Osteocyte (in vitro differentiated cells): ENCODE data around the gene FANK1. TPM values are rescaled to one million over a fixed set of nuclear protein-coding genes. Genes with fewer than 3 reads are reported as not detected.

ENCODE experiments used
- DNase-seq: peaks from one replicate; pipeline ENCODE4 v3.0.0; 2021; ENCODE audit warnings: mixed read lengths; ENCODE audit not compliant: unreplicated experiment; ENCODE audit errors: extremely low spot score
- H3K27ac Mint-ChIP-seq: one replicate; pipeline ENCODE4 v1.8.0; 2021; ENCODE audit warnings: mild to moderate bottlenecking, mixed read lengths; ENCODE audit not compliant: unreplicated experiment
- H3K27me3 Mint-ChIP-seq: one replicate; pipeline ENCODE4 v1.8.0; 2021; ENCODE audit warnings: mixed read lengths; ENCODE audit not compliant: unreplicated experiment
- H3K36me3 Mint-ChIP-seq: one replicate; pipeline ENCODE4 v1.8.0; 2021; ENCODE audit warnings: mixed read lengths; ENCODE audit not compliant: unreplicated experiment
- H3K4me1 Mint-ChIP-seq: one replicate; pipeline ENCODE4 v1.8.0; 2021; ENCODE audit warnings: mixed read lengths; ENCODE audit not compliant: unreplicated experiment
- H3K4me3 Mint-ChIP-seq: one replicate; pipeline ENCODE4 v1.8.0; 2021; ENCODE audit warnings: mild to moderate bottlenecking, moderate library complexity, mixed read lengths; ENCODE audit not compliant: unreplicated experiment
- H3K9me3 Mint-ChIP-seq: one replicate; pipeline ENCODE4 v1.8.0; 2021; ENCODE audit warnings: mixed read lengths; ENCODE audit not compliant: unreplicated experiment
- total RNA-seq: library from RNA; stranded (reverse); gene quantifications from 2 replicates; pipeline ENCODE4 v1.2.1, GENCODE V29; 2021
- TF ChIP-seq, protein P1 (sequence below): fragments of 200-600 bp; sonication (generic); IDR thresholded peaks from 2 replicates; pipeline ENCODE4 v1.5.0; 2021; ENCODE audit warnings: antibody characterized with exemption, mild to moderate bottlenecking, moderate library complexity

The FANK1 gene
- total RNA-seq, 1 donor from 2014 or later, result 2.0 TPM

- H3K4me3 Mint-ChIP-seq, result no peak overlapping the region
- peaks cover 8% of the 10 kb centered on the region for H3K36me3 Mint-ChIP-seq
Observed at GRCh38 chr10:126006906-126007305, 110.5 kb downstream of the FANK1 start.

DNA sequence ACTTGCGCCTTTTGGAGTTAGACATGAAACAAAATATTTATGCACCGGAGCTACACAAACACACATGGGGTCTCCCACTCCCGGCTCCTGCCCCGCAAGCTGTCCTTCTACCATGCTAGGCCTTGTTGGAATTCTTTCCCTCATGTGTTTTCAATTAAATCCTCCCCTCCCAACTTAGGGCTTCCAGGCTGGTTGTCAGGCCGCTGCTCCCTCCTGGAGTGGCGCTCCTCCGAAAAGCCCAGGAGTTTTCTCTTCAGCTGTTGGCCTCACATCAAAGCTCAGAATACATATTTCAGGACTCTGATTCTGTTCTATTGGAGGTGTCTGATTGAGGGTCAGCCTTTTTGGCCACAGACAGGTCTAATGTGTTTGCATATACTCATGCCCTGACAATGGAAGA, 113.3 kb downstream of the FANK1 start:
- Mint-ChIP-seq H3K27me3 (no peaks in the 10 kb centered on the region), H3K4me3 (peak overlapping the region; percentile 1), H3K4me1 (peaks cover 51% of the 10 kb centered on the region), H3K9me3 (no peaks in the 10 kb centered on the region), H3K36me3 (peaks cover 10% of the 10 kb centered on the region), H3K27ac (peak overlapping the region; percentile 81)
- DNase-seq, result no peak
- TF ChIP-seq, protein P1, sequence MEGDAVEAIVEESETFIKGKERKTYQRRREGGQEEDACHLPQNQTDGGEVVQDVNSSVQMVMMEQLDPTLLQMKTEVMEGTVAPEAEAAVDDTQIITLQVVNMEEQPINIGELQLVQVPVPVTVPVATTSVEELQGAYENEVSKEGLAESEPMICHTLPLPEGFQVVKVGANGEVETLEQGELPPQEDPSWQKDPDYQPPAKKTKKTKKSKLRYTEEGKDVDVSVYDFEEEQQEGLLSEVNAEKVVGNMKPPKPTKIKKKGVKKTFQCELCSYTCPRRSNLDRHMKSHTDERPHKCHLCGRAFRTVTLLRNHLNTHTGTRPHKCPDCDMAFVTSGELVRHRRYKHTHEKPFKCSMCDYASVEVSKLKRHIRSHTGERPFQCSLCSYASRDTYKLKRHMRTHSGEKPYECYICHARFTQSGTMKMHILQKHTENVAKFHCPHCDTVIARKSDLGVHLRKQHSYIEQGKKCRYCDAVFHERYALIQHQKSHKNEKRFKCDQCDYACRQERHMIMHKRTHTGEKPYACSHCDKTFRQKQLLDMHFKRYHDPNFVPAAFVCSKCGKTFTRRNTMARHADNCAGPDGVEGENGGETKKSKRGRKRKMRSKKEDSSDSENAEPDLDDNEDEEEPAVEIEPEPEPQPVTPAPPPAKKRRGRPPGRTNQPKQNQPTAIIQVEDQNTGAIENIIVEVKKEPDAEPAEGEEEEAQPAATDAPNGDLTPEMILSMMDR, result no peak

More at GRCh38 chr10:126006906-126007305, 110.5 kb downstream of the FANK1 start:
- TF ChIP-seq, protein P1, result no peak
- Mint-ChIP-seq H3K27ac (no peak overlapping the region), H3K9me3 (no peaks in the 10 kb centered on the region), H3K4me1 (peaks cover 38% of the 10 kb centered on the region), H3K27me3 (no peaks in the 10 kb centered on the region)
- DNase-seq, result no peak

DNA sequence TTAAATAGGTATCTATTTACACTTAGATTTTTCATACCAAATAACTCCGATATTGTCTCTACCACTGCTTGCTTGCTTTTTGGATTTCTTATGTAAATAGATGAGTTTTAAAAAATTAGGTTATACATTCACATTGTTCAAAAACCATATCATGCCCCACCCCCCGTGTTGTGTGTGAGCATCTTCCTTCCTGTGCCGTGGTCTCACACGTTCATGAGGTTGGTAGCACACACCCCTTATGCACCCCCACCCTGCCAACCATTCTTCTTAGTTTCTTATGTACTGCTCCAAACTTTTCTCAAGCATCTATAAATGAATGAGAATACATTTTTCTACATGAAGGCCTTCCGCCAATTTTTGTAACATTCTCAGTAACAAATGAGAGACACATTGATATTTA, 115.6 kb downstream of the FANK1 start:
- Mint-ChIP-seq H3K27ac (no peak overlapping the region), H3K9me3 (no peaks in the 10 kb centered on the region), H3K27me3 (no peaks in the 10 kb centered on the region), H3K4me3 (no peak overlapping the region), H3K4me1 (peaks cover 53% of the 10 kb centered on the region), H3K36me3 (peaks cover 4% of the 10 kb centered on the region)
- no peak for DNase-seq
- TF ChIP-seq, protein P1, result no peak

- Mint-ChIP-seq H3K27me3 (no peaks in the 10 kb centered on the region), H3K27ac (peak overlapping the region; percentile 7)
Observed at GRCh38 chr10:126012485-126012884, 116.1 kb downstream of the FANK1 start.

GRCh38 chr10:126013489-126014281, 117.3 kb downstream of the FANK1 start:
- H3K36me3 Mint-ChIP-seq, result peaks cover 9% of the 10 kb centered on the region
- no peak overlapping the region for H3K4me3 Mint-ChIP-seq
- H3K27ac Mint-ChIP-seq, result peak overlapping the region; percentile 51
- H3K27me3 Mint-ChIP-seq, result no peaks in the 10 kb centered on the region
- H3K9me3 Mint-ChIP-seq, result no peaks in the 10 kb centered on the region
- TF ChIP-seq, protein P1, result no peak
- DNase-seq, result no peak
- H3K4me1 Mint-ChIP-seq, result peaks cover 45% of the 10 kb centered on the region

More at GRCh38 chr10:126012485-126012884, 116.1 kb downstream of the FANK1 start:
- Mint-ChIP-seq H3K4me1 (peaks cover 53% of the 10 kb centered on the region), H3K36me3 (peaks cover 6% of the 10 kb centered on the region), H3K4me3 (no peak overlapping the region), H3K9me3 (no peaks in the 10 kb centered on the region)
- DNase-seq, result no peak
- TF ChIP-seq, protein P1, result no peak
